DOHH2 (cell line): ENCODE data around the gene CDK1.

ENCODE experiments used
- H3F3A ChIP-seq: fragments of 200-600 bp; sonication (generic), shearing (Covaris generic); 2 replicates; pipeline ENCODE4 v1.6.0; 2016; ENCODE audit warnings: antibody characterized with exemption, mild to moderate bottlenecking; ENCODE audit not compliant: control insufficient read depth, insufficient read depth
- H3K27ac ChIP-seq: fragments of 200-600 bp; sonication (generic); 2 replicates; pipeline ENCODE4 v1.5.1; 2014; ENCODE audit warnings: low read depth, mild to moderate bottlenecking, low read length, moderate library complexity
- H3K27me3 ChIP-seq: fragments of 200-600 bp; sonication (generic); 2 replicates; pipeline ENCODE4 v1.6.1; 2014; ENCODE audit warnings: mild to moderate bottlenecking, low read length, mixed read lengths; ENCODE audit not compliant: control insufficient read depth
- H3K36me3 ChIP-seq: fragments of 200-600 bp; sonication (generic); 2 replicates; pipeline ENCODE4 v1.6.1; 2014; ENCODE audit warnings: mild to moderate bottlenecking, low read length, moderate library complexity, mixed read lengths; ENCODE audit not compliant: control insufficient read depth
- H3K4me1 ChIP-seq: fragments of 200-600 bp; sonication (generic); 2 replicates; pipeline ENCODE4 v1.6.1; 2014; ENCODE audit warnings: mild to moderate bottlenecking, low read length, mixed read lengths; ENCODE audit not compliant: control insufficient read depth
- H3K4me2 ChIP-seq: fragments of 200-600 bp; sonication (generic); 2 replicates; pipeline ENCODE4 v1.6.0; 2014; ENCODE audit warnings: mild to moderate bottlenecking, low read length, moderate library complexity
- H3K4me3 ChIP-seq: fragments of 200-600 bp; sonication (generic); 2 replicates; pipeline ENCODE4 v1.5.1; 2014; ENCODE audit warnings: mild to moderate bottlenecking, low read length, mixed read lengths
- H3K79me2 ChIP-seq: fragments of 200-600 bp; sonication (generic); 2 replicates; pipeline ENCODE4 v1.6.1; 2014; ENCODE audit warnings: mild to moderate bottlenecking, low read length, mixed read lengths; ENCODE audit not compliant: control insufficient read depth
- H3K9me2 ChIP-seq: fragments of 200-600 bp; sonication (generic); replicated peaks from 2 replicates; pipeline ENCODE4 v1.6.1; 2014; ENCODE audit warnings: mild to moderate bottlenecking, low read length, mixed read lengths; ENCODE audit not compliant: control insufficient read depth
- H3K9me3 ChIP-seq: fragments of 200-600 bp; sonication (generic); 2 replicates; pipeline ENCODE4 v1.6.1; 2014; ENCODE audit warnings: antibody characterized with exemption, low read length, mixed read lengths; ENCODE audit not compliant: control insufficient read depth, insufficient read depth
- H4K20me1 ChIP-seq: fragments of 200-600 bp; sonication (generic); 2 replicates; pipeline ENCODE4 v1.6.0; 2014; ENCODE audit warnings: low read depth, mild to moderate bottlenecking, antibody characterized with exemption, low read length, moderate library complexity; ENCODE audit not compliant: control insufficient read depth, insufficient read depth
- CTCF ChIP-seq: fragments of 200-600 bp; sonication (generic); IDR thresholded peaks from one replicate; pipeline ENCODE4 v1.5.1; 2014; ENCODE audit warnings: antibody characterized with exemption, mild to moderate bottlenecking, low read depth, low read length; ENCODE audit not compliant: poor library complexity, severe bottlenecking
- EZH2phosphoT487 ChIP-seq: fragments of 200-600 bp; sonication (generic); IDR thresholded peaks from 2 replicates; pipeline ENCODE4 v1.6.1; 2017; ENCODE audit warnings: borderline replicate concordance, mild to moderate bottlenecking, antibody characterized with exemption, low read length, moderate library complexity, mixed read lengths

CDK1 gene

GRCh38 chr10:60807499-60807898 is 29.2 kb downstream of the CDK1 start:
- H3K79me2 ChIP-seq, result no peaks in the 10 kb centered on the region
- H4K20me1 ChIP-seq, result no peaks in the 10 kb centered on the region
- H3K9me3 ChIP-seq, result no peaks in the 10 kb centered on the region
- no peaks in the 10 kb centered on the region for H3K4me1 ChIP-seq
- no peaks in the 10 kb centered on the region for H3K27me3 ChIP-seq
- no peaks in the 10 kb centered on the region for H3K36me3 ChIP-seq
- no peak overlapping the region for H3K4me3 ChIP-seq
- TF ChIP-seq EZH2phosphoT487 (no peak), CTCF (no peak)
- no peak overlapping the region for H3K4me2 ChIP-seq
- no peak overlapping the region for H3K27ac ChIP-seq
- no peaks in the 10 kb centered on the region for H3K9me2 ChIP-seq
- no peaks in the 10 kb centered on the region for H3F3A ChIP-seq

GRCh38 chr10:60808036-60808435 is 29.8 kb downstream of the CDK1 start:
- H3K27me3 ChIP-seq, result no peaks in the 10 kb centered on the region
- no peaks in the 10 kb centered on the region for H3K4me1 ChIP-seq
- no peaks in the 10 kb centered on the region for H3K79me2 ChIP-seq
- H3K9me2 ChIP-seq, result no peaks in the 10 kb centered on the region
- no peak overlapping the region for H3K4me2 ChIP-seq
- H3K27ac ChIP-seq, result no peak overlapping the region
- TF ChIP-seq EZH2phosphoT487, result no peak
- H3K36me3 ChIP-seq, result no peaks in the 10 kb centered on the region
- H3K9me3 ChIP-seq, result no peaks in the 10 kb centered on the region
- H3K4me3 ChIP-seq, result no peak overlapping the region
- no peaks in the 10 kb centered on the region for H4K20me1 ChIP-seq
- no peaks in the 10 kb centered on the region for H3F3A ChIP-seq

GRCh38 chr10:60809157-60809556 is 30.9 kb downstream of the CDK1 start:
- Histone ChIP-seq H3K4me2 (no peak overlapping the region), H3K4me1 (no peaks in the 10 kb centered on the region), H3K9me3 (no peaks in the 10 kb centered on the region), H3K27me3 (no peaks in the 10 kb centered on the region), H3K4me3 (no peak overlapping the region), H3K9me2 (no peaks in the 10 kb centered on the region), H3K79me2 (no peaks in the 10 kb centered on the region), H3K27ac (no peak overlapping the region), H3K36me3 (no peaks in the 10 kb centered on the region), H3F3A (no peaks in the 10 kb centered on the region), H4K20me1 (no peaks in the 10 kb centered on the region)
- TF ChIP-seq EZH2phosphoT487, result no peak

GRCh38 chr10:60810437-60811182 is 32.3 kb downstream of the CDK1 start:
- no peak for TF ChIP-seq EZH2phosphoT487
- TF ChIP-seq CTCF, result no peak
- Histone ChIP-seq H3K79me2 (no peaks in the 10 kb centered on the region), H3K36me3 (no peaks in the 10 kb centered on the region), H3K27ac (no peak overlapping the region), H3K4me1 (no peaks in the 10 kb centered on the region), H3K4me2 (no peak overlapping the region), H3K27me3 (no peaks in the 10 kb centered on the region), H3F3A (no peaks in the 10 kb centered on the region), H3K9me3 (no peaks in the 10 kb centered on the region), H3K9me2 (no peaks in the 10 kb centered on the region), H4K20me1 (no peaks in the 10 kb centered on the region), H3K4me3 (no peak overlapping the region)
